ENCODE data around the gene TMEM44. TPM values are rescaled to one million over a fixed set of nuclear protein-coding genes. Genes with fewer than 3 reads are reported as not detected.
A peak's percentile ranks its signal among the peaks of the same experiment; 100 is the strongest.

The TMEM44 gene
- total and polyA plus RNA-seq, 9 of the 15 experiments (the other 6 are each of a cell fraction or from before 2014, with no cell fraction given): 0.53 to 18.1 (median 11.3) TPM

DNA sequence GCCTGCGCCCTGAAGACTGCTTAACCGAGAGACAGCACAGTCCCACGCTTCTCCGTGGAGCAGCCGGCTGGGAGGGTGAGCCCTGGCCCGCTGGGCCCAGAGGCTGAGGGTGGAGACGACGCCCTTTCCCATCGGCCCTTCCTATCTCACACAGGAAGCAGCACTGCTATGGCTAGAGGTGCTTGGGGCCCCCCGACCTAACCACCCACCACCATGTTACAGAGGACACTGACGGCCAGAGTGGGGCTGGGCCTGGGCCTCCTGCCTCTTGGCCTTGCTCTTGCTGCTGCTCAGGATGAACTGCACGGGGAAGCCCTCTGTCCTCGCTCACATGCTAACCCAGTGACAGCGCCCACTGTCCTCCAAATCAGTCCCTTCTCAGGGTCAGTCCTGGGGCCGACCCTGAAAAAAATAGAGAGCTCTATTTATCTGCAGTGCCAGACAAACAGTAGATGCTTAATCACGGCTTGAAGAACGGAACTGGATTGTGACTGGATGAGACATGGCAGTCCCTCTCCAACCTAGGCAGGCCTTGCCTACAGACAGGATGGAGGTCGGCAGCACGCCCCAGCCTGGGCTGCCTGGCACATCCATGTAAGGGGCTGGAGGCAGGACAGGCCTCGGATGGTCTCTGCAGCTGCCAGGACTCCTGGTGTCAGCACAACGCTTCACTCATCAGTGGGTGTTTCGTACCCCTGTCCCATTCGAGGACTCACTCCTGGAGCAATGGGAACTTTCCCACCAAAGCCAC is 14.2 kb downstream of the TMEM44 start (continued):
- TF ChIP-seq, protein P1, sequence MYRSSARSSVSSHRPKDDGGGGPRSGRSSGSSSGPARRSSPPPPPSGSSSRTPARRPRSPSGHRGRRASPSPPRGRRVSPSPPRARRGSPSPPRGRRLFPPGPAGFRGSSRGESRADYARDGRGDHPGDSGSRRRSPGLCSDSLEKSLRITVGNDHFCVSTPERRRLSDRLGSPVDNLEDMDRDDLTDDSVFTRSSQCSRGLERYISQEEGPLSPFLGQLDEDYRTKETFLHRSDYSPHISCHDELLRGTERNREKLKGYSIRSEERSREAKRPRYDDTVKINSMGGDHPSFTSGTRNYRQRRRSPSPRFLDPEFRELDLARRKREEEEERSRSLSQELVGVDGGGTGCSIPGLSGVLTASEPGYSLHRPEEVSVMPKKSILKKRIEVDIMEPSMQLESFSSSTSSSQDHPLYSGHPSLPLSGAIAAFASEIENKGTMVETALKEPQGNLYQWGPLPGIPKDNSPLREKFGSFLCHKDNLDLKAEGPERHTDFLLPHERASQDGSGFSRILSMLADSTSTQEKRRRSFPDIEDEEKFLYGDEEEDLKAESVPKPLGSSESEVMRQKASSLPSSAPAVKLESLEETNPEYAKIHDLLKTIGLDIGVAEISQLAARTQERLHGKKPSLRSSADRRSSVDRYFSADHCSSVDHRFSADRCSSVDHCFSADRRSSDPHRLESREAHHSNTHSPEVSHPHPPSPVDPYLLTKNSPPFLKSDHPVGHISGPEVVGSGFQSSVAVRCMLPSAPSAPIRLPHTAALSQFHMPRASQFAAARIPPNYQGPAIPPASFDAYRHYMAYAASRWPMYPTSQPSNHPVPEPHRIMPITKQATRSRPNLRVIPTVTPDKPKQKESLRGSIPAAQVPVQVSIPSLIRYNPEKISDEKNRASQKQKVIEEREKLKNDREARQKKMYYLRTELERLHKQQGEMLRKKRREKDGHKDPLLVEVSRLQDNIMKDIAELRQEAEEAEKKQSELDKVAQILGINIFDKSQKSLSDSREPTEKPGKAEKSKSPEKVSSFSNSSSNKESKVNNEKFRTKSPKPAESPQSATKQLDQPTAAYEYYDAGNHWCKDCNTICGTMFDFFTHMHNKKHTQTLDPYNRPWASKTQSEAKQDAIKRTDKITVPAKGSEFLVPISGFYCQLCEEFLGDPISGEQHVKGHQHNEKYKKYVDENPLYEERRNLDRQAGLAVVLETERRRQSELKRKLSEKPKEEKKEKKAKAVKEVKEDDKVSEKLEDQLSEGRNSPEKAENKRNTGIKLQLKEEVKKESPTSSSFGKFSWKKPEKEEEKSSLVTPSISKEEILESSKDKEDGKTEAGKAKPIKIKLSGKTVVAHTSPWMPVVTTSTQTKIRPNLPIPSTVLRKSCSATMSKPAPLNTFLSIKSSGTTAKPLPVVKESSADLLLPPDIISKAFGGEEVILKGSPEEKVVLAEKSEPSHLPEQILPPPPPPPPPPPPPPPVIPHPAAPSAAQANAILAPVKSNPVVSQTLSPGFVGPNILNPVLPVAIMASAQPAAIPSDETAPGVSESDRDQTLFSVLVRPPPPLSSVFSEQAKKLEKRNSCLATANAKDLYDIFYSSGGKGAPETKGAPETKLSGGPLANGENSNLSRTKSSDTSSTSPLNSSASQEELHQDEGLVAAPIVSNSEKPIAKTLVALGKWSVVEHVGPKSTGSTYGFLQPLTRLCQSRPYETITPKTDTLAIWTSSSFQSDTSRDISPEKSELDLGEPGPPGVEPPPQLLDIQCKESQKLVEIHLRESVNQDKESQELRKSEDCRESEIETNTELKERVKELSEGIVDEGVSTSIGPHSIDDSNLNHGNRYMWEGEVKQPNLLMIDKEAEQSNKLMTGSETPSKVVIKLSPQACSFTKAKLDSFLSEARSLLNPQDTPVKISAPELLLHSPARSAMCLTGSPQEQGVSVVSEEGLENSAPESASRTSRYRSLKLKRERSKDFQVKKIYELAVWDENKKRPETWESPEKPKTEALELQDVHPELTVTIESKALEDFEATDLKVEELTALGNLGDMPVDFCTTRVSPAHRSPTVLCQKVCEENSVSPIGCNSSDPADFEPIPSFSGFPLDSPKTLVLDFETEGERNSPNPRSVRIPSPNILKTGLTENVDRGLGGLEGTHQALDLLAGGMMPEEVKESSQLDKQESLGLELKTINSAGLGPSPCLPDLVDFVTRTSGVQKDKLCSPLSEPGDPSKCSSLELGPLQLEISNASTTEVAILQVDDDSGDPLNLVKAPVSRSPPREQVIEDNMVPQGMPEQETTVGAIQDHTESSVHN (IDR thresholded peaks at IDR 0.05; ENCODE audit: borderline replicate concordance in 1 of 2, low read depth in 1 of 2): no peak
- TF ChIP-seq PCBP2 (IDR thresholded peaks at IDR 0.05; ENCODE audit: low read depth, low read length, poor library complexity, severe bottlenecking) (no peak), HMG20A (CRISPR knock-in tag; conservative IDR thresholded peaks at IDR 0.05) (no peak), ZNF778 (CRISPR knock-in tag; IDR thresholded peaks at IDR 0.05) (no peak), ADNP (tag; IDR thresholded peaks at IDR 0.05) (no peak), CBFA2T3 (IDR thresholded peaks at IDR 0.05) (peak; percentile 51), CBFA2T2 (conservative IDR thresholded peaks at IDR 0.05) (no peak), NFIX (CRISPR knock-in tag; IDR thresholded peaks at IDR 0.05; ENCODE audit: low read depth) (no peak)
- TF ChIP-seq, protein P2, sequence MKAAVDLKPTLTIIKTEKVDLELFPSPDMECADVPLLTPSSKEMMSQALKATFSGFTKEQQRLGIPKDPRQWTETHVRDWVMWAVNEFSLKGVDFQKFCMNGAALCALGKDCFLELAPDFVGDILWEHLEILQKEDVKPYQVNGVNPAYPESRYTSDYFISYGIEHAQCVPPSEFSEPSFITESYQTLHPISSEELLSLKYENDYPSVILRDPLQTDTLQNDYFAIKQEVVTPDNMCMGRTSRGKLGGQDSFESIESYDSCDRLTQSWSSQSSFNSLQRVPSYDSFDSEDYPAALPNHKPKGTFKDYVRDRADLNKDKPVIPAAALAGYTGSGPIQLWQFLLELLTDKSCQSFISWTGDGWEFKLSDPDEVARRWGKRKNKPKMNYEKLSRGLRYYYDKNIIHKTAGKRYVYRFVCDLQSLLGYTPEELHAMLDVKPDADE (conservative IDR thresholded peaks at IDR 0.05; ENCODE audit: control insufficient read depth, low read depth, low read length): no peak
